DMS79 (cell line): ENCODE measurements around the gene ZNF497.

Source experiments
- DNase-seq: peaks from one replicate; lab custom pipeline; 2025; lab: John Stamatoyannopoulos, UW

ZNF497 gene

GRCh38 chr19:58367698-58368454, 5.3 kb upstream of the ZNF497 start:
- no peak for DNase-seq

- no peak for DNase-seq
These were observed 4.3 kb upstream of the ZNF497 start for GRCh38 chr19:58366585-58367430.

GRCh38 chr19:58364146-58364545, 1.6 kb upstream of the ZNF497 start:
- DNase-seq = no peak

- peak; percentile 36 for DNase-seq
These were observed 665 bp downstream of the ZNF497 start for GRCh38 chr19:58361900-58362271.

- no peak for DNase-seq
These were observed 4.9 kb downstream of the ZNF497 start for GRCh38 chr19:58357481-58358145.

- peak; percentile 7 for DNase-seq
These were observed 5.6 kb downstream of the ZNF497 start for GRCh38 chr19:58356766-58357480.

- DNase-seq = peak; percentile 37
These were observed 6.4 kb downstream of the ZNF497 start for GRCh38 chr19:58355908-58356765.

- DNase-seq = no peak
These were observed 7.2 kb downstream of the ZNF497 start for GRCh38 chr19:58355215-58355796.

GRCh38 chr19:58354478-58355030, 8.0 kb downstream of the ZNF497 start:
- no peak for DNase-seq

- no peak for DNase-seq
These were observed 8.7 kb downstream of the ZNF497 start for GRCh38 chr19:58353717-58354477.

GRCh38 chr19:58352760-58353671, 9.5 kb downstream of the ZNF497 start, which contains the start of gene A1BG:
TSS of gene A1BG (minus strand) at chr19:58353492. CDS start at chr19:58353437, 55 bp downstream.
- no peak for DNase-seq

GRCh38 chr19:58351990-58352755, 10.4 kb downstream of the ZNF497 start:
- no peak for DNase-seq

- DNase-seq = no peak
These were observed 11.0 kb downstream of the ZNF497 start for GRCh38 chr19:58351558-58351878.

- no peak for DNase-seq
These were observed 11.5 kb downstream of the ZNF497 start for GRCh38 chr19:58350871-58351557.

- no peak for DNase-seq
These were observed 12.3 kb downstream of the ZNF497 start for GRCh38 chr19:58350001-58350861.

GRCh38 chr19:58349590-58349989, 13.0 kb downstream of the ZNF497 start:
- DNase-seq = no peak
